ENCODE data around the gene SRRM4. TPM values are rescaled to one million over a fixed set of nuclear protein-coding genes. Genes with fewer than 3 reads are reported as not detected.

Gene SRRM4, protein sequence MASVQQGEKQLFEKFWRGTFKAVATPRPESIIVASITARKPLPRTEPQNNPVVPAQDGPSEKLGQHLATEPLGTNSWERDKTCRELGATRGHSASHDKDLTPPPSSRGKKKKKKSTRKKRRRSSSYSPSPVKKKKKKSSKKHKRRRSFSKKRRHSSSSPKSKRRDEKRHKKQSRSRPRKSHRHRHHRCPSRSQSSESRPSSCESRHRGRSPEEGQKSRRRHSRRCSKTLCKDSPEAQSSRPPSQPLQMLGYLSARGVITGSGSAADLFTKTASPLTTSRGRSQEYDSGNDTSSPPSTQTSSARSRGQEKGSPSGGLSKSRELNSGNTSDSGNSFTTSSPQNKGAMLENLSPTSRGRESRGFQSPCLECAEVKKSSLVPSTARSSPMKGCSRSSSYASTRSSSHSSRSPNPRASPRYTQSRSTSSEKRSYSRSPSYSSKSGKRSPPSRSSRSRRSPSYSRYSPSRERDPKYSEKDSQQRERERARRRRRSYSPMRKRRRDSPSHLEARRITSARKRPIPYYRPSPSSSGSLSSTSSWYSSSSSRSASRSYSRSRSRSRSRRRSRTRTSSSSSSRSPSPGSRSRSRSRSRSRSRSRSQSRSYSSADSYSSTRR
- total RNA-seq (not detected in 2 replicates), polyA plus RNA-seq (not detected in 2 replicates), polyA minus RNA-seq (ENCODE audit: low replicate concordance) (not detected in 2 replicates)
- not detected in 2 replicates for polyA plus RNA-seq (2012)

GRCh38 chr12:118981285-118982211 lies at the start of gene SRRM4:
Gene SRRM4, plus strand, starts transcription at chr12:118981541. Its CDS starts 342 bp downstream, at chr12:118981883.
- Histone ChIP-seq H4K20me1 (ENCODE audit: control insufficient read depth, extremely low read depth, insufficient read depth, low read length) (no peaks in the 10 kb centered on the region), H3K27me3 (ENCODE audit: control insufficient read depth, insufficient read depth, low read length) (no peaks in the 10 kb centered on the region), H3K36me3 (ENCODE audit: control insufficient read depth, insufficient read depth, low read length) (no peaks in the 10 kb centered on the region), H3K27ac (ENCODE audit: insufficient read depth, low read length) (no peak within 1 kb of the TSS), H3K9me3 (ENCODE audit: control insufficient read depth, insufficient read depth, low read depth, low read length) (no peaks in the 10 kb centered on the region), H3K4me1 (ENCODE audit: control insufficient read depth, extremely low read depth, insufficient read depth, low read length) (no peaks in the 10 kb centered on the region), H3K4me3 (replicated peaks in 1 of 4; ENCODE audit: control extremely low read depth in 1 of 4, insufficient read depth in 1 of 4, low read depth in 3 of 4, low read length in 4 of 4) (no peak within 1 kb of the TSS), H3K4me2 (ENCODE audit: extremely low read depth, insufficient read depth, low read length) (no peak within 1 kb of the TSS), H3K79me2 (ENCODE audit: control insufficient read depth, insufficient read depth, low read length) (no peaks in the 10 kb centered on the region), H2AFZ (ENCODE audit: low read length) (no peak within 1 kb of the TSS), H3K9ac (ENCODE audit: insufficient read depth, low read length) (no peak within 1 kb of the TSS)
- no peak for TF ChIP-seq EZH2 (IDR thresholded peaks at IDR 0.05; ENCODE audit: low read length, missing control alignments)
- TF ChIP-seq, protein P1, sequence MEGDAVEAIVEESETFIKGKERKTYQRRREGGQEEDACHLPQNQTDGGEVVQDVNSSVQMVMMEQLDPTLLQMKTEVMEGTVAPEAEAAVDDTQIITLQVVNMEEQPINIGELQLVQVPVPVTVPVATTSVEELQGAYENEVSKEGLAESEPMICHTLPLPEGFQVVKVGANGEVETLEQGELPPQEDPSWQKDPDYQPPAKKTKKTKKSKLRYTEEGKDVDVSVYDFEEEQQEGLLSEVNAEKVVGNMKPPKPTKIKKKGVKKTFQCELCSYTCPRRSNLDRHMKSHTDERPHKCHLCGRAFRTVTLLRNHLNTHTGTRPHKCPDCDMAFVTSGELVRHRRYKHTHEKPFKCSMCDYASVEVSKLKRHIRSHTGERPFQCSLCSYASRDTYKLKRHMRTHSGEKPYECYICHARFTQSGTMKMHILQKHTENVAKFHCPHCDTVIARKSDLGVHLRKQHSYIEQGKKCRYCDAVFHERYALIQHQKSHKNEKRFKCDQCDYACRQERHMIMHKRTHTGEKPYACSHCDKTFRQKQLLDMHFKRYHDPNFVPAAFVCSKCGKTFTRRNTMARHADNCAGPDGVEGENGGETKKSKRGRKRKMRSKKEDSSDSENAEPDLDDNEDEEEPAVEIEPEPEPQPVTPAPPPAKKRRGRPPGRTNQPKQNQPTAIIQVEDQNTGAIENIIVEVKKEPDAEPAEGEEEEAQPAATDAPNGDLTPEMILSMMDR (conservative IDR thresholded peaks at IDR 0.05 in 1 of 2, IDR thresholded peaks at IDR 0.05 in 1 of 2; ENCODE audit: low read depth in 1 of 2, low read length in 2 of 2) = no peak
- no peak for DNase-seq (ENCODE audit: low read depth in 2 of 2)

DNA sequence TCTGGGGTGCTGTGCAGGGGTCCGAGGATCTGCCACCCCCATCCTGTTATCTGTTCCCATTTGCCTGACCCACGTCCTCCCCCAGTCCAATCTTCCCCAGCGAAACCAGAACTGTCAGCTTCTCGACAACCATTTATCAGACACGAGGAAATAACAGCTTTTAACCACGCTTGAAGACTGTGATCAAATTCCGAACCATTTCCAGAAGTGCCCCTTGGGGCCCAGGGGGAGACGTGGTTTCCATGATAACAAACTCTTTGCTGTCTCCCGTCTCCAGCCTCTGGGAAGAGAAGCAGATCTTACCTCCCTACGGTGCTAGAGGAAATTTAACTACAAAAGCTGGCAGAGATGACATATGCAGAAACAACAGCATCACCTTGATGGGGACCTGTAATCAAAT lies 35.1 kb upstream of the SRRM4 start:
- DNase-seq (ENCODE audit: low read depth in 2 of 2) = no peak
- H4K20me1 ChIP-seq (ENCODE audit: control insufficient read depth, extremely low read depth, insufficient read depth, low read length) = no peaks in the 10 kb centered on the region
- H3K9me3 ChIP-seq (ENCODE audit: control insufficient read depth, insufficient read depth, low read depth, low read length) = no peaks in the 10 kb centered on the region
- no peak overlapping the region for H3K9ac ChIP-seq (ENCODE audit: insufficient read depth, low read length)
- TF ChIP-seq, protein P1 (conservative IDR thresholded peaks at IDR 0.05 in 1 of 2, IDR thresholded peaks at IDR 0.05 in 1 of 2; ENCODE audit: low read depth in 1 of 2, low read length in 2 of 2) = no peak
- TF ChIP-seq EZH2 (IDR thresholded peaks at IDR 0.05; ENCODE audit: low read length, missing control alignments) = no peak
- no peak overlapping the region for H3K4me2 ChIP-seq (ENCODE audit: extremely low read depth, insufficient read depth, low read length)
- H3K36me3 ChIP-seq (ENCODE audit: control insufficient read depth, insufficient read depth, low read length) = no peaks in the 10 kb centered on the region
- no peaks in the 10 kb centered on the region for H3K27me3 ChIP-seq (ENCODE audit: control insufficient read depth, insufficient read depth, low read length)
- H3K27ac ChIP-seq (ENCODE audit: insufficient read depth, low read length) = no peak overlapping the region
- no peaks in the 10 kb centered on the region for H3K79me2 ChIP-seq (ENCODE audit: control insufficient read depth, insufficient read depth, low read length)
- no peak overlapping the region for H2AFZ ChIP-seq (ENCODE audit: low read length)
- H3K4me1 ChIP-seq (ENCODE audit: control insufficient read depth, extremely low read depth, insufficient read depth, low read length) = no peaks in the 10 kb centered on the region
- H3K4me3 ChIP-seq (replicated peaks in 1 of 4; ENCODE audit: control extremely low read depth in 1 of 4, insufficient read depth in 1 of 4, low read depth in 3 of 4, low read length in 4 of 4) = no peak overlapping the region
